ENCODE measurements around the gene ZC3H14.
"Not testable (repeated sequence)": the region's sequence is repeated elsewhere in the genome, so short reads cannot be mapped to it uniquely, and the experiment has no call there.

Gene ZC3H14, protein sequence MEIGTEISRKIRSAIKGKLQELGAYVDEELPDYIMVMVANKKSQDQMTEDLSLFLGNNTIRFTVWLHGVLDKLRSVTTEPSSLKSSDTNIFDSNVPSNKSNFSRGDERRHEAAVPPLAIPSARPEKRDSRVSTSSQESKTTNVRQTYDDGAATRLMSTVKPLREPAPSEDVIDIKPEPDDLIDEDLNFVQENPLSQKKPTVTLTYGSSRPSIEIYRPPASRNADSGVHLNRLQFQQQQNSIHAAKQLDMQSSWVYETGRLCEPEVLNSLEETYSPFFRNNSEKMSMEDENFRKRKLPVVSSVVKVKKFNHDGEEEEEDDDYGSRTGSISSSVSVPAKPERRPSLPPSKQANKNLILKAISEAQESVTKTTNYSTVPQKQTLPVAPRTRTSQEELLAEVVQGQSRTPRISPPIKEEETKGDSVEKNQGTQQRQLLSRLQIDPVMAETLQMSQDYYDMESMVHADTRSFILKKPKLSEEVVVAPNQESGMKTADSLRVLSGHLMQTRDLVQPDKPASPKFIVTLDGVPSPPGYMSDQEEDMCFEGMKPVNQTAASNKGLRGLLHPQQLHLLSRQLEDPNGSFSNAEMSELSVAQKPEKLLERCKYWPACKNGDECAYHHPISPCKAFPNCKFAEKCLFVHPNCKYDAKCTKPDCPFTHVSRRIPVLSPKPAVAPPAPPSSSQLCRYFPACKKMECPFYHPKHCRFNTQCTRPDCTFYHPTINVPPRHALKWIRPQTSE

DNA sequence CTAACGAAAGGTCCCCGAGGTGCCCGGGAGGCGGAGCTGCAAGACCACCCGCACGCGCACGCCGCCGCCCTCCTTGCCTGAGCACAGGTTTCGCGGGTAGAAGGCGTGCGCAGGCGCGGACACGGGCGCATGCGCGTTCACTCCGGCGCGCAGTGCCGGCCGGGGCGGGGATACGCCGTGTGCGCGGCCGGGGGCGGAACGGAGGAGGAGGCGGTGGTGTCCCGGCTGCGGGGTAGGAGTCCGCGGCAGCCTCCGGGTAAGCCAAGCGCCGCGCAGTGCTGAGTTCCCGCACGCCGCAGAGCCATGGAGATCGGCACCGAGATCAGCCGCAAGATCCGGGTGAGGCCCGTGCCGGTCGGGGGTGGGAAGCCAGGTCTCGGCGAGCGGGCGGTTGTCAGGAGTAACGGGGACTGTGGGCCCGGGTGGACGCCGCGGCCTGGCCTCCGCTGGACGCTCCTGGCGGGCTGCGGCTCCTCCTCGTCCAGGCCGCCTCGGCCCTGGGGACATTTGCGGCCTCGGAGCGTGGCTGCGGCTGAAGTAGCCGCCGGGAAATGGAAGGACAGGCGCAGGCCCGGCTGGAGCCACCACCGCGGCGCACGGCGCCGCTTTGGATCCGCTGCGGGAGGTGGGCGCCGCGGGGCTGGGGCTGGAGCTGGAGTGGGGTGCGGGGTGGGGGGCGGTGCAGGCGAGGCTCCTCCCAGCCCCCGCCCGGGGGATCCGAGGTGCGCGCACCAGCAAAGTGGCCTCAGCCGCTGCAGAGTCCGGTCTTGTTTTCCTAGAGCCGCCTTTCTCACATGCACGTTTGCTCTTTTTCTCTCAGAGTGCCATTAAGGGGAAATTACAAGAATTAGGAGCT lies at the start of gene ZC3H14:
Gene ZC3H14 (plus strand): TSS at position 207 of the 856 bp plus-strand sequence. CDS start 97 bp downstream, at position 304.
- peak; percentile 78 for DNase-seq (ENCODE audit: low read depth)

DNA sequence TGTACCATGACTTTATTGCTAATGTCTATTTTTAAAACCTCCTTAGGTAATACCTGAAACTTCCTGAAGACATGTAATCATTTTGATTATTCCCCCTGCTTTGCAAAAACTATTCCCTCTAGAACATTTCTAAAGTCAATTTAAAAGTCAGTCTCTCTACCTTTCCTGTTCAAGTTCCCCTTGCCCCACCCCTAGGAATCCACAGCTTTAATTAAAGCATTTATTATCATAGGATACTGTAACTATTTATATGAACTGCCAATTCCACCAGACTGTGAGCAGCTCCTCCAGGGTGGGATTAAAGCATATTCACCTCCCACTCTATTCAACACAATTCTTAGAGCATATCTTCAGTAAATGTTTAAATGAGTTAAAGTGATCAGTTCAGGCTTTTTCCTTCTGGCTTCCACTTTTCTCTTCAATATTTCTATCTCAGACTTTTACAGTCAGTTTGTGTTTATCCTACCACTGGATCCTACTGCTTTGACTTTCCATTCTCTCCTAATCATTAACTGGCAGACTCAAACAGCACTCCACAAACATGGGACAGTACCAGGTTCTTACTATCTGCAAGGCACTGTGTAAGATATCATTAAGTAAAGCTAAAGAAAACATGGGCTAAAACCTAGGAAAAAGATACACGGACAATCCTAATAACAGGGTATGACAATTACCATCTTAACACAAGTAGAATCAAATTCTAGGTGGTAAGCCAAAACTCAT lies 47.2 kb upstream of the ZC3H14 start:
- no peak for DNase-seq (ENCODE audit: low read depth)

GRCh38 chr14:88516861-88517357 lies 45.9 kb upstream of the ZC3H14 start:
- DNase-seq (ENCODE audit: low read depth) = no peak

- DNase-seq (ENCODE audit: low read depth) = no peak
These were observed 44.0 kb upstream of the ZC3H14 start for GRCh38 chr14:88518592-88519512.

GRCh38 chr14:88519907-88520306 lies 42.9 kb upstream of the ZC3H14 start:
- no peak for DNase-seq (ENCODE audit: low read depth)

GRCh38 chr14:88521818-88522217 lies 41.0 kb upstream of the ZC3H14 start:
- no peak for DNase-seq (ENCODE audit: low read depth)

GRCh38 chr14:88522393-88522792 lies 40.4 kb upstream of the ZC3H14 start:
- DNase-seq (ENCODE audit: low read depth) = no peak

DNA sequence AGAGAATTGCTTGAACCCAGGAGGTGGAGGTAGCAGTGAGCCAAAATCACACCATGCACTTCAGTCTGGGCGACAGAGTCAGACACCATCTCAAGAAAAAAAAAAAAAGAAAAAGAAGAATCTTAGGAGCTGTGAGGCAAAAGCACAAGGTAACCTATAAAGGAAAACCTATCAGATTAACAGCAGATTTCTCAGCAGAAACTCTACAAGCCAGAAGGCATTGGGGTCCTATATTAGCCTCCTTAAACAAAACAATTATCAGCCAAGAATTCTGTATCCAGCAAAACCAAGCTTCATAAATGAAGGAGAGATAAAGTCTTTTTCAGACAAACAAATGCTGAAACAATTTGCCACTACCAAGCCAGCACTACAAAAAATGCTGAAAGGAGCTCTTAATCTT lies 32.9 kb upstream of the ZC3H14 start:
- DNase-seq (ENCODE audit: low read depth) = not testable (repeated sequence)

GRCh38 chr14:88533064-88533602 lies 29.7 kb upstream of the ZC3H14 start:
- no peak for DNase-seq (ENCODE audit: low read depth)

DNA sequence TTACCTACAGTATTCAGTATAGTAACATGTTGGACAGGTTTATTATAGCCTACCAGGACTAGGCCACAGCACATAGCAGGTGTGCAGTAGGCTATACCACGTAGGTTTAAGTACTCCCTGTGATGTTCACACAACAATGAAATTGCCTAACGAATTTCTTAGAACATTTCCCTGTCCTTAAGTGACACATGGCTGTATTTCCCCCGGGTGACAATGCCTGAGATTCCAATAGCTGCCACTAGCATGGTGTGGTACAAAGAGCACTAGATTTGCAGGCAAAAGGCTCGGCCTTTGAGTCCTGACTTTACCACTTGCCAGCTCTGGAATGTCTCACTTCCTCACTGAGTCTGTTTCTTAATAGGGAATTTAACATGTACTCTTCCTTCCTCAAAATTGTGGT lies 27.7 kb upstream of the ZC3H14 start:
- DNase-seq (ENCODE audit: low read depth) = no peak

DNA sequence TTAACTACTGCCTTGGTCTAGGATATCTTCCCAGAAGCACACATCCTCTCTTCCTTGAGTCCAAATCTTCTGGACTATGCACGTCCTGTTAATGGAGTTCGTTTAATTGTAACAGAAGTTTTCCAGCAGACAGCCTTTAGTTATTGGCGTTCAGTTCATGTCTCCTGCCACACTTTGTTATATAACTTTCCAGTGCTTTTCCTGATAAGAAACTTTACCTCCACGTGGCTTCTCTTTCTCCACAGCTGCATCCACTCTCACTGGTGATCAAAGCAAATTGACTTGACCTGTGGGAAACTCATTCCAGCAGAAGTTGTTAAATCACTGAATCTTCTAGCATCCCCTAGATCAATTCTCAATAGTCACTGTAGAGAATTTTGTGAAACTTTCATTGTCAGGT lies 27.0 kb upstream of the ZC3H14 start:
- no peak for DNase-seq (ENCODE audit: low read depth)

DNA sequence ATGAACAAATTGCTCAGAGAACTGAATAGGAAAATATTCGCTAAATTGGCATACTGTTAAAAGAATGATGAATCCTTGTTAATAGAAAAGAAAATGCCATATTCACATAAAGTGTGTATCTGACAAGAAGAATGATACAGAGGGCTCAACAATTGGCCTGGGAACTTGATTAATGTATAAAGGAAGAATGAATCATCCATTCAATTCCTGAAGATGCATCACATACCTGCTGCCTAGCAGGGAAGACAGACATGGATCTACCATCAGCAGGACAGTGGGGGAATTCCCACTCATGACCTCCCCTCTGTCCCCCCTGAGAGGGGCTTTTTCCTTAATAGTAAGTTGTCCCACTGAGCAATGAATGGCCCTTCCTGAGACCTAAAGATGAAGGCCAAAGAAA lies 21.5 kb upstream of the ZC3H14 start:
- no peak for DNase-seq (ENCODE audit: low read depth)

DNA sequence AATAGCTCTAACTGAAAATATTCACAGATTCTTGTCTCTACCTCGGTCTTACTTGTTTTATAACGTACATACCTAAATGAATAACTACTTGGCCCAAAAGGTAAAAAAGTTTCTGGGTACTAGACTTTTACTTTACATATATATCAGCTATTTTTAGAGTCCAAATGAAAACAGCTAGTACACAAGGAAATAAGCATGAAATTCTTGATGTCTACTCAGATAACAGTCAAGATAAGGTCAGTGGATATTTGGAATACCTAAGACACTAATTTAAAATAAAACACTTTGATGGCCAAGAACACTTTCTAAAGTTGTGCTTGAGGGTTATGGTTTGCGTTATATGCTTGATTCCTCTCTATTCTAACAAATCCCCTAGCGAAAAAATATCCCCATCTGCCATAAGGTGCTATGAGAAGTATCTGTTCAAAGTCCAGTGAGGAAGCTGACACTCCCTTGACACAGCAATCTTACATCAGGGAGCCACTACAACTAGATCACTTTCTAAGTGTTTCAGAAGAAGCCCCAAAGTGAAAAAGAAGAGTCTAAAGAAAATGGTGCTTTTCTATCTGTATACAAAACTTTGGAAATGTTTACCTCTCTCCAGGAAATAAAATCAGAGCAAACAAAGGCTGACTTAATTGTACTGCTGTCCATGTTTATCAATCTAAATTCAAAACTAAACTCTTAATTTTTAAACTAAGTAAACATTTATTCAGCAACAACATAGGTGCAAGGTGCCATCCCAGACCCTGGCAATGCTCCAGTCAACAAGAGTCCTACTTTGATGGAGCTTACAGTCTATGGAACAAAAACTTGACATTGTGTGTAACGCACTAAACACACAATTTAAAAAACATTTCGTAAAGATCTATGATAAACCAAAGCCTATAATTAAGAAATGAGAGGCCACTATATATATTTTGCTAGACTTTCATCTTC lies 19.7 kb upstream of the ZC3H14 start:
- no peak for DNase-seq (ENCODE audit: low read depth)

- DNase-seq (ENCODE audit: low read depth) = no peak
These were observed 17.6 kb upstream of the ZC3H14 start for GRCh38 chr14:88545256-88545655.

DNA sequence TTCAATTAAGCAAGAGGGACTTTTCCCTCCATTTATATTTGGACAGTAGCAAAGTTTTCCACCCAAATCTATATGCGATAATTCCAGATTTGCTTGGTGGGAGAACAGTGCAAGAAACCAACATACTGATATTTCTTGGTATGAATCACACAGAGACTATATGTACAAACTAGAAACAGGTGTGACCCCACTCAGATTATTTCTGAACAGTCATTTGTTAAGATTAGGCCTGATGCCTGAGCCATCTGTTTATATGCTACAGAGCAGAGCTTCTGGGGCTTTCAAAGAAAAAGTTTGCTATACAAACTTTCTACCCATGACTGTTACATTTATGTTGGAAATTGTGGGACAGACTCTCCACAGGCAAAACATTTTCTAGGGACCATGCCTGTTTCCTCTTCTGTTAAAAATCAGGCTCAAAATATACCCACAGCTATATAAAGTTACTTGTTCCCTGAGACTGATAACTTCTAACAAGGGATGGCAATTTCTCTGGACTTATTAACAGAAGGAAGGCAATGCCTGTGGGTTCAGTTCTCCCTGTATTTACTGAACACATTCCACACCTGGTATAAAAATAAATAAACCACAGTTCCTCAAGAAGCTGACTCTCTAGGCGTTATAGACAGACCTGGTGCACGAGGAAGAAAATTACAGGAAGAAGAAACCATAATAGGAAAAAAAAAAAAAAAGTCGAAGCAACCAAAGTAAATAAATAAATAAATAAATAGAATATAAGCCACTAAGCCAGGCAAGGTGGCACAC lies 16.0 kb upstream of the ZC3H14 start:
- DNase-seq (ENCODE audit: low read depth) = no peak

- DNase-seq (ENCODE audit: low read depth) = no peak
These were observed 15.5 kb upstream of the ZC3H14 start for GRCh38 chr14:88547386-88547780.

GRCh38 chr14:88550078-88550477 lies 12.8 kb upstream of the ZC3H14 start:
- DNase-seq (ENCODE audit: low read depth) = no peak

Measured in stimulated activated CD8-positive, alpha-beta memory T cell treated with anti-CD3 and anti-CD28 coated beads, Interleukin-12 subunit alpha, Interleukin-12 subunit beta, amount 100 ng/mL, for 1 hour (primary cell).